Muscle layer of colon (tissue), 2 donors: ENCODE data around the gene PRDM16.

Experiments
- H3K27ac ChIP-seq: one replicate; pipeline ENCODE4 v1.7.0; 2013; ENCODE audit warnings: low read depth, mild to moderate bottlenecking, low read length, moderate library complexity
- H3K27me3 ChIP-seq, 2 donors: one replicate each; pipeline ENCODE4 v1.7.0; 2013; ENCODE audit warnings: low read length in 2 of 2, mild to moderate bottlenecking in 2 of 2; ENCODE audit not compliant: insufficient read depth in 2 of 2, control insufficient read depth in 1 of 2
- H3K36me3 ChIP-seq: one replicate; pipeline ENCODE4 v1.7.0; 2013; ENCODE audit warnings: mild to moderate bottlenecking, low read length; ENCODE audit not compliant: insufficient read depth
- H3K4me1 ChIP-seq: one replicate; pipeline ENCODE4 v1.7.0; 2013; ENCODE audit warnings: mild to moderate bottlenecking, low read length; ENCODE audit not compliant: insufficient read depth
- H3K4me3 ChIP-seq, 2 donors: one replicate each; pipeline ENCODE4 v1.7.0; 2013; ENCODE audit warnings: low read length in 2 of 2, low read depth in 1 of 2, mild to moderate bottlenecking in 1 of 2, moderate library complexity in 1 of 2
- H3K9ac ChIP-seq: one replicate; pipeline ENCODE4 v1.7.0; 2013; ENCODE audit warnings: low read length
- H3K9me3 ChIP-seq: one replicate; pipeline ENCODE4 v1.7.0; 2013; ENCODE audit warnings: mild to moderate bottlenecking, low read length
- donor health status: abdominal sarcoma.
- donor health status: Adenocarcinoma of cecum.

Gene PRDM16

GRCh38 chr1:3402258-3403010 is 333.4 kb downstream of the PRDM16 start:
- Histone ChIP-seq H3K27me3 (peaks cover 0 to 81% of the 10 kb centered on the region in 2 donors), H3K9ac (no peak overlapping the region), H3K9me3 (no peaks in the 10 kb centered on the region), H3K4me1 (peaks cover 5% of the 10 kb centered on the region), H3K4me3 (no peak overlapping the region), H3K27ac (no peak overlapping the region), H3K36me3 (no peaks in the 10 kb centered on the region)

DNA sequence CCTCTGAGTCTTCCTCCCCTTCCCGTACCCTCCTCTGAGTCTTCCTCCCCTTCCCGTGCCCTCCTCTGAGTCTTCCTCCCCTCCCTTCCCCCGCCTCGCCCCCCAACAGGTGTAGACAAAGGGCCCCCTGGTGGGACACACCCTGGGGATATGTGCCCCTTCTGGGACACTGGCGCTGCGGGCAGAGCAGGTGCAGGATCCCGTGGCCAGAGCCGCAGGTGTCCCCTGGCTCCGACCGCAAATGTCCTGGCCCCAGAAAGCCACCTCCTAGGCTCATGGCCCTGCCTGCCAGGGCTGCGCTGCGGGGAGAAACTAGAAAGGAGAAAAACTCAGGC is 334.0 kb downstream of the PRDM16 start:
- peaks cover 0 to 81% of the 10 kb centered on the region in 2 donors for H3K27me3 ChIP-seq
- H3K9ac ChIP-seq, result no peak overlapping the region
- no peaks in the 10 kb centered on the region for H3K9me3 ChIP-seq
- H3K27ac ChIP-seq, result no peak overlapping the region
- peaks cover 5% of the 10 kb centered on the region for H3K4me1 ChIP-seq
- no peaks in the 10 kb centered on the region for H3K36me3 ChIP-seq
- H3K4me3 ChIP-seq, result no peak overlapping the region

- Histone ChIP-seq H3K27me3 (peaks cover 0 to 76% of the 10 kb centered on the region in 2 donors), H3K9me3 (no peaks in the 10 kb centered on the region), H3K4me1 (peaks cover 5% of the 10 kb centered on the region), H3K4me3 (no peak overlapping the region), H3K36me3 (no peaks in the 10 kb centered on the region), H3K9ac (no peak overlapping the region), H3K27ac (no peak overlapping the region)
Observed at GRCh38 chr1:3403388-3404231, 334.6 kb downstream of the PRDM16 start.

GRCh38 chr1:3404301-3404700 is 335.3 kb downstream of the PRDM16 start:
- Histone ChIP-seq H3K27ac (no peak overlapping the region), H3K9me3 (no peaks in the 10 kb centered on the region), H3K9ac (no peak overlapping the region), H3K27me3 (peaks cover 0 to 73% of the 10 kb centered on the region in 2 donors), H3K36me3 (no peaks in the 10 kb centered on the region), H3K4me3 (no peak overlapping the region), H3K4me1 (peaks cover 5% of the 10 kb centered on the region)

- Histone ChIP-seq H3K36me3 (no peaks in the 10 kb centered on the region), H3K27ac (no peak overlapping the region), H3K9me3 (no peaks in the 10 kb centered on the region), H3K4me1 (peaks cover 8% of the 10 kb centered on the region), H3K4me3 (no peak overlapping the region), H3K9ac (no peak overlapping the region), H3K27me3 (peaks cover 0 to 70% of the 10 kb centered on the region in 2 donors)
Observed at GRCh38 chr1:3404801-3405200, 335.8 kb downstream of the PRDM16 start.

DNA sequence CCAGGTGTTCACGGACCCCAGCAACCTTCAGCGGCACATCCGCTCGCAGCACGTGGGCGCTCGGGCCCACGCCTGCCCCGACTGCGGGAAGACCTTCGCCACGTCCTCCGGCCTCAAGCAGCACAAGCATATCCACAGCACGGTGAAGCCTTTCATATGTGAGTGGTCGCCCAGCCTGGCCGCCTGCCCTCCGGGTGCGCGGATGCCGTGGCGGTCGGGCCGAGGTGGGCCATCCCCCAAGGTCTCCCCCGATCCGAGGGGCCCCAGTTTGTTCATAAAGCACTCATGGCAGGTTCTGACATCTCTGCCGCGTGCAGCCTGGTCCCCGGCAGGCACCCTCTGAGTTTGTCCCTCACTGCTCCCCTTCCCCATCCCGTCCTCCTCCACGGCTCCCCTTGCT is 336.5 kb downstream of the PRDM16 start:
- H3K27me3 ChIP-seq, result peaks cover 0 to 68% of the 10 kb centered on the region in 2 donors
- H3K36me3 ChIP-seq, result no peaks in the 10 kb centered on the region
- H3K4me1 ChIP-seq, result peaks cover 10% of the 10 kb centered on the region

DNA sequence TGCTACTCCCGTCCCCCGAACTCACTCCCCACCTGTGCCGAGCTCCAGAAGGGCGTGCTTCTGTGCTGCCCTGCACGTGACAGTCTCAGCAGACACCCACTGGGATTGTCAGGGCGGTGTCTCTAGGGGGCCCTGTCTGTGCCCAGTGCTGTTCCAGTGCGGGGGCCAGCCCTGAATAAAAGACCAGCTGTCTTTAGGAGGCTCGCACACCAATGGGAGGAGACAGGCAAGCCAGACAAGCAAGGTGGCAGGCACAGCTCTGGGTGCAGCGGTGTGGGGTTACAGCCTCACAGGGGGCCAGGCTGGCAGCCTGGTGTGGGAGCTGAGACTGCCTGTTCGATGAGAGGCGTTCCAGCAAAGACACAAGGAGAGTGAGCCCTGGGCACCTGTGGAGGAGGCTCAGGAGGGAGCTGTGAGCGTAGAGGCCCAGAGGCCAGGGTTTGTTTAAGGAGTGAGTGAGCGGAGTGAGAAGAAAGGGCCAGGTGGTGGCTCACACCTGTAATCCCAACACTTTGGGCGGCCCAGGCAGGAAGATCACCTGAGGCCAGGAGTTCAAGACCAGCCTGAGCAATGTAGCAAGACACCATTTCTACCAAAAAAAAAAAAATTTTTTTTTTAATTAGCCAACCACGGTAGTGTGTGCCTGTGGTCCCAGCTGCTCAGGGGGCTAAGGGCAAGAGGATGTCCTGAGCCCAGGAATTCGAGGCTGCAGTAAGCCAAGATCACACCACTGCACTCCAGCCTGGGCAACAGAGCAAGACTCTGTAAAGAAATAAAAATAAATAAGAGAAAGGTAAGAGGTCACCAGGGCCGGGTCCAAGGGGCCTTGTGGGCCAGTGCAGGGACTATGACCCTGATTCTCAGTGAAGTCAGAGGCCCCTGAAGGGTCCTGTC is 337.2 kb downstream of the PRDM16 start:
- Histone ChIP-seq H3K9me3 (no peaks in the 10 kb centered on the region), H3K27me3 (peaks cover 0 to 60% of the 10 kb centered on the region in 2 donors)

More for the DNA sequence above, 336.5 kb downstream of the PRDM16 start:
- no peak overlapping the region for H3K27ac ChIP-seq
- no peak overlapping the region for H3K4me3 ChIP-seq
- H3K9ac ChIP-seq, result no peak overlapping the region
- H3K9me3 ChIP-seq, result no peaks in the 10 kb centered on the region

GRCh38 chr1:3407021-3407420 is 338.0 kb downstream of the PRDM16 start:
- H3K27me3 ChIP-seq, result peaks cover 0 to 56% of the 10 kb centered on the region in 2 donors
- no peaks in the 10 kb centered on the region for H3K36me3 ChIP-seq
- H3K9ac ChIP-seq, result no peak overlapping the region

More for the DNA sequence above, 337.2 kb downstream of the PRDM16 start:
- peaks cover 10% of the 10 kb centered on the region for H3K4me1 ChIP-seq
- H3K36me3 ChIP-seq, result no peaks in the 10 kb centered on the region
- no peak overlapping the region for H3K9ac ChIP-seq
- no peak overlapping the region for H3K4me3 ChIP-seq
- H3K27ac ChIP-seq, result no peak overlapping the region

GRCh38 chr1:3408751-3409266 is 339.8 kb downstream of the PRDM16 start:
- H3K4me1 ChIP-seq, result peaks cover 6% of the 10 kb centered on the region
- no peaks in the 10 kb centered on the region for H3K9me3 ChIP-seq
- no peak overlapping the region for H3K27ac ChIP-seq
- H3K9ac ChIP-seq, result no peak overlapping the region
- H3K36me3 ChIP-seq, result no peaks in the 10 kb centered on the region
- H3K4me3 ChIP-seq, result no peak overlapping the region
- peaks cover 0 to 54% of the 10 kb centered on the region in 2 donors for H3K27me3 ChIP-seq

More at GRCh38 chr1:3407021-3407420, 338.0 kb downstream of the PRDM16 start:
- H3K27ac ChIP-seq, result no peak overlapping the region
- no peaks in the 10 kb centered on the region for H3K9me3 ChIP-seq
- H3K4me1 ChIP-seq, result peaks cover 10% of the 10 kb centered on the region
- H3K4me3 ChIP-seq, result no peak overlapping the region

- H3K4me1 ChIP-seq, result peaks cover 6% of the 10 kb centered on the region
Observed at GRCh38 chr1:3409366-3410141, 340.6 kb downstream of the PRDM16 start.

More at GRCh38 chr1:3409366-3410141, 340.6 kb downstream of the PRDM16 start:
- no peak overlapping the region for H3K4me3 ChIP-seq
- H3K36me3 ChIP-seq, result no peaks in the 10 kb centered on the region
- no peaks in the 10 kb centered on the region for H3K9me3 ChIP-seq
- H3K27ac ChIP-seq, result no peak overlapping the region
- H3K27me3 ChIP-seq, result peaks cover 0 to 52% of the 10 kb centered on the region in 2 donors
- H3K9ac ChIP-seq, result no peak overlapping the region
